A549 treated with AZD9567 at 1 μM for 4 hours (cell line): ENCODE data around the gene SPATS1. TPM values are rescaled to one million over a fixed set of nuclear protein-coding genes. Genes with fewer than 3 reads are reported as not detected.

Source experiments
- total RNA-seq: library from RNA; stranded (reverse); fragments of 200-300 nt; extraction: Qiagen RNA extraction; gene quantifications from 5 replicates; pipeline ENCODE4 v1.2.3, GENCODE V29; 2022; ENCODE audit not compliant: insufficient read depth

Gene SPATS1, protein sequence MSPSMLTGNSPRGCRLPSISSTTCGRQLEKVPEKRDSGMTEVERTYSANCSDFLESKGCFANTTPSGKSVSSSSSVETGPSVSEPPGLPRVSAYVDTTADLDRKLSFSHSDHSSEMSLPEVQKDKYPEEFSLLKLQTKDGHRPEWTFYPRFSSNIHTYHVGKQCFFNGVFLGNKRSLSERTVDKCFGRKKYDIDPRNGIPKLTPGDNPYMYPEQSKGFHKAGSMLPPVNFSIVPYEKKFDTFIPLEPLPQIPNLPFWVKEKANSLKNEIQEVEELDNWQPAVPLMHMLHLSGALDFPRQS
- not detected in 5 replicates for total RNA-seq

DNA sequence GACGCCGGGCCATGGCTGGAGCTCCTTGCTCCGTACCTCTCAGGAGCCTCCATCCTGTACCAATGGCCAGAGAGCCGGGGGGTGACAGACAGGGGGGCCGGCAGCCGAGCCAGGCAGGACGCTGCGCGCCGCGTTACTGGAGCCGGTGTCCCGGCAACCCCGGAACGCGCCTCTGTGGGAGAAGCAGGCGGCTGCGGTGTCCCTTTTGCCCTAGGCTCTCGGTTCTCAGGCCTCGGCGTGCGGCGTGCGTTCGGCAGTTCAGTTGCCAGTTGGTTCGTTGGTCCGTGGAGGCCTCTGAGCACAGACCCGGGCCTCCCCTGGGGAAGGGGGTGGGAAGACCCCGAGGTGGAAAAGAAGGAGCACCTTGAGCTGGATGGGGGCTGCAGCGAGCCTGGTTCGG lies at the start of gene SPATS1:
Gene SPATS1 (plus strand): TSS at position 162 of the 400 bp plus-strand sequence. CDS start 446 bp downstream, outside the sequence.

DNA sequence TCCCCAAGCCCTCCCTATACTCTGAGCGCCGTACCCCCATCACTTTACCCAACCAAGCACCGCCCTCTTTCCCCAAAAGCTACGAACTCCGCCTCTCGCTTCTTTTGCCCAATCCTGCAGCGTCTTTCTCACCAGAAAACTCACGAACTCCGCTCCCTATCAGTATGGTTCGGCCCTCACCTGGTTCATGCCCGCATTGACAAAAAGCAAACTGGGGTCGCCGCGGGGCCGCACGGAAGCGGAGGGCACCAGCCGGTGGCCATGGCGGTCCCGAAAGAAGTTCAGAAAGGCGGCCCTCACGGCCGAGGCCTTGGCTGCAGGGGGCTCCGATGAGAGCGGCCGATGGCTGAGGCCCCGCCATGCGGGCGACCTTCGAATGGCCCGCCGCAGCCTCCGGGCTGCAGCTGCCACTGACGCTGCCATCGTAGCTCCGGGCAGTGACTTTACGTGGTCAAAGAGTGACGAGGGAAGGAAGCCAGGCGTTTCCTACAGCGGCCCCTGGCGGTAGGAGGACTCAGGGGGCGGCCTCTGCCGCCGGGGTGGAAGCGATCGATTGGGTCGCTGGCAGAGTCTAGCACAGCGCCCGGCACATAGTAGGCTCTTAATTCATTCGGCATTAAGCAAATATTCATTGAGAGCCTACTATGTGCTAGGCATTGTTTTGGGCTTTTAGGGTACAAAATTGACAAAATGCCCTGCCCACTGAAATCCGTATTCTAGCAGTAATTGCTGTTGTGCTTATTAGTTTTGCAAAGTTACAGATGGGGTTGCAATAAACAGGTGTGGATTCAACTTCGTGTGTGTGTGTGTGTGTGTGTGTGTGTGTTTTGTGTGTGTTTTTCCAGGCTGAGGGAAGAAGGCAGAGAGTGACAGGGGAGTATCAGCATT lies 29.3 kb upstream of the SPATS1 start, which contains the start of gene AARS2:
Gene AARS2 (minus strand): TSS at position 447 of the 888 bp plus-strand sequence. CDS start 24 bp downstream, at position 423.

DNA sequence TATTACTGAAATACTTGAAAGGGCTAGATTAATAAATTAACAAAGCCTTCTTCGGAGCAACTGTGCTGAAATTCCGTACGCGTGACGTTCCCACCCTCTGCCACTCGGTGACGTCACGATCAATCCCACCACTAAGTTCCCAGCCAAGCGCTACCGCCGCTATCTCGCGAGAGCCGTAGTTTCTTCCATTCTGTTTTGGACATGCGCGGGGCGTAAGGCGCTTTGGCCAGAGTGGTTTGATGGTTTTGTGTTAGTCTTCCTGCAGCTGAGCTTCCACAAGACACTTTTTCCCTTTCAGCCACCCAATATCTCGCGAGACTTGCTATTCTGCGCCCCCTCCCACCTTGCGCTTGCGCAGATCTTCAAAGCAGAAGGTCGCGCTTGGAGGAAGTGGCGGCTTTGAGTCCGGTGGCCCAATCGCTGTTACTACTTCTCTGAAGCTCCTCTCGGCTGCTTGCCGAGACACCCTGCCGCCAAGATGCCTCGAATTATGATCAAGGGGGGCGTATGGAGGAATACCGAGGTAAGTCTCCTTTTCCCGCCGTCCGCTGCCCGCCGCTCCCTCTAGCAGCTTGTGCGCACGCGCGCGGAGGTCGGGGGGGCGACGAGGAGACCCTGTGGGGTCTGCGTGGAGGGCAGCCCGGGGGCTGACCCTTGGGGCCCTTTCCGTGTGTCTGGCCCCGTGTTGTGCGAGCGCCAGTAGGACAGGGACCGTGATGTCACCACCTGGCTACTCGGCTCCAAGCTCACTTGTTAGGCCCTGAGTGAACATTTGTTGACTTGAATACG lies 45.1 kb downstream of the SPATS1 start, which contains the start of gene CDC5L:
Gene CDC5L (plus strand): TSS at position 361 of the 789 bp plus-strand sequence. CDS start 118 bp downstream, at position 479.

Other genes with a start within 250 kb of the SPATS1 start
- gene MRPL14, start 215.2 kb upstream of the SPATS1 start, total RNA-seq = 68.2 to 71.9 TPM (median 69.5 TPM) in 5 replicates
- 15.0 to 20.2 TPM (median 15.3 TPM) in 5 replicates for gene TMEM63B, start 215.1 kb upstream of the SPATS1 start, total RNA-seq
- not detected in 5 replicates for gene CAPN11, start 183.8 kb upstream of the SPATS1 start, total RNA-seq
- not detected in 5 replicates for gene MYMX, start 125.7 kb upstream of the SPATS1 start, total RNA-seq
- 32.8 to 56.1 TPM (median 51.3 TPM) in 5 replicates for gene SLC29A1, start 119.1 kb upstream of the SPATS1 start, total RNA-seq
- gene HSP90AB1, start 95.5 kb upstream of the SPATS1 start, total RNA-seq = 1,084 to 1,436 TPM (median 1,192 TPM) in 5 replicates
- 51.3 to 67.9 TPM (median 62.9 TPM) in 5 replicates for gene SLC35B2, start 85.1 kb upstream of the SPATS1 start, total RNA-seq
- 5.1 to 9.4 TPM (median 8.4 TPM) in 5 replicates for gene NFKBIE, start 77.1 kb upstream of the SPATS1 start, total RNA-seq
- gene TMEM151B, start 72.2 kb upstream of the SPATS1 start, total RNA-seq = 0.02 to 0.06 TPM (median 0.04 TPM) in 4 of 5 replicates, not detected in the other
- gene AARS2, start 29.3 kb upstream of the SPATS1 start, total RNA-seq = 5.0 to 7.8 TPM (median 6.3 TPM) in 5 replicates
- gene CDC5L, start 45.1 kb downstream of the SPATS1 start, total RNA-seq = 11.7 to 14.7 TPM (median 12.9 TPM) in 5 replicates